GM18511 (cell line): ENCODE results near the gene GDPD4.
"Not testable (repeated sequence)": the region's sequence is repeated elsewhere in the genome, so short reads cannot be mapped to it uniquely, and the experiment has no call there.

ENCODE experiments used
- ATAC-seq: cut with Tn5 transposase; IDR thresholded peaks from one replicate; pipeline ENCODE4 v1.9.1; 2021; ENCODE audit warnings: mild to moderate bottlenecking, moderate library complexity; ENCODE audit not compliant: unreplicated experiment

GDPD4 gene

GRCh38 chr11:77300028-77300427 lies 1.5 kb downstream of the GDPD4 start:
- ATAC-seq, result not testable (repeated sequence)

GRCh38 chr11:77299528-77299993 lies 1.9 kb downstream of the GDPD4 start:
- no peak for ATAC-seq

GRCh38 chr11:77294040-77294439 lies 7.4 kb downstream of the GDPD4 start:
- no peak for ATAC-seq

- no peak for ATAC-seq
Measured at GRCh38 chr11:77289737-77290136, 11.7 kb downstream of the GDPD4 start.

GRCh38 chr11:77287615-77288273 lies 13.7 kb downstream of the GDPD4 start:
- ATAC-seq, result no peak

- no peak for ATAC-seq
Measured at GRCh38 chr11:77287136-77287535, 14.3 kb downstream of the GDPD4 start.

GRCh38 chr11:77284476-77285468 lies 16.7 kb downstream of the GDPD4 start:
- no peak for ATAC-seq

GRCh38 chr11:77283101-77283500 lies 18.4 kb downstream of the GDPD4 start:
- no peak for ATAC-seq

GRCh38 chr11:77278595-77279506 lies 22.6 kb downstream of the GDPD4 start:
- no peak for ATAC-seq

GRCh38 chr11:77276271-77276670 lies 25.2 kb downstream of the GDPD4 start:
- no peak for ATAC-seq

GRCh38 chr11:77270921-77271320 lies 30.6 kb downstream of the GDPD4 start:
- ATAC-seq, result no peak

- ATAC-seq, result no peak
Measured at GRCh38 chr11:77269484-77270123, 31.9 kb downstream of the GDPD4 start.

GRCh38 chr11:77267962-77268361 lies 33.5 kb downstream of the GDPD4 start:
- ATAC-seq, result no peak

GRCh38 chr11:77266766-77267165 lies 34.7 kb downstream of the GDPD4 start:
- no peak for ATAC-seq

GRCh38 chr11:77262803-77263202 lies 38.7 kb downstream of the GDPD4 start:
- no peak for ATAC-seq

GRCh38 chr11:77259641-77260040 lies 41.8 kb downstream of the GDPD4 start:
- no peak for ATAC-seq

GRCh38 chr11:77253690-77254089 lies 47.8 kb downstream of the GDPD4 start:
- no peak for ATAC-seq

- ATAC-seq, result no peak
Measured at GRCh38 chr11:77252555-77253270, 48.8 kb downstream of the GDPD4 start.

GRCh38 chr11:77250881-77251640 lies 50.4 kb downstream of the GDPD4 start:
- no peak for ATAC-seq
